ENCODE data around the gene CASTOR1.
A peak's percentile ranks its signal among the peaks of the same experiment; 100 is the strongest.

The CASTOR1 gene

GRCh38 chr22:30318799-30319419 lies 29.6 kb upstream of the CASTOR1 start:
- no peak for DNase-seq (ENCODE audit: low read depth)

- no peak for DNase-seq (ENCODE audit: low read depth)
Observed at GRCh38 chr22:30317778-30318177, 28.5 kb upstream of the CASTOR1 start.

- DNase-seq (ENCODE audit: low read depth), result no peak
Observed at GRCh38 chr22:30315962-30316576, 26.8 kb upstream of the CASTOR1 start.

GRCh38 chr22:30314915-30315314 lies 25.6 kb upstream of the CASTOR1 start:
- DNase-seq (ENCODE audit: low read depth), result no peak

GRCh38 chr22:30313527-30314363 lies 24.4 kb upstream of the CASTOR1 start:
- no peak for DNase-seq (ENCODE audit: low read depth)

GRCh38 chr22:30312053-30312452 lies 22.7 kb upstream of the CASTOR1 start:
- DNase-seq (ENCODE audit: low read depth), result peak; percentile 86

- DNase-seq (ENCODE audit: low read depth), result peak; percentile 76
Observed at GRCh38 chr22:30310881-30311771, 21.8 kb upstream of the CASTOR1 start.

- no peak for DNase-seq (ENCODE audit: low read depth)
Observed at GRCh38 chr22:30309951-30310741, 20.8 kb upstream of the CASTOR1 start.

- no peak for DNase-seq (ENCODE audit: low read depth)
Observed at GRCh38 chr22:30308518-30309230, 19.4 kb upstream of the CASTOR1 start.

- DNase-seq (ENCODE audit: low read depth), result no peak
Observed at GRCh38 chr22:30308093-30308492, 18.8 kb upstream of the CASTOR1 start.

GRCh38 chr22:30307041-30307574 lies 17.8 kb upstream of the CASTOR1 start:
- DNase-seq (ENCODE audit: low read depth), result no peak

- no peak for DNase-seq (ENCODE audit: low read depth)
Observed at GRCh38 chr22:30306627-30307011, 17.3 kb upstream of the CASTOR1 start.

GRCh38 chr22:30305906-30306626 lies 16.8 kb upstream of the CASTOR1 start:
- DNase-seq (ENCODE audit: low read depth), result no peak

GRCh38 chr22:30305519-30305905 lies 16.2 kb upstream of the CASTOR1 start:
- DNase-seq (ENCODE audit: low read depth), result no peak

GRCh38 chr22:30304495-30305244 lies 15.4 kb upstream of the CASTOR1 start:
- peak; percentile 69 for DNase-seq (ENCODE audit: low read depth)

- no peak for DNase-seq (ENCODE audit: low read depth)
Observed at GRCh38 chr22:30302810-30303138, 13.5 kb upstream of the CASTOR1 start.

GRCh38 chr22:30301995-30302809 lies 12.9 kb upstream of the CASTOR1 start:
- peak; percentile 69 for DNase-seq (ENCODE audit: low read depth)

- DNase-seq (ENCODE audit: low read depth), result no peak
Observed at GRCh38 chr22:30299322-30299721, 10.0 kb upstream of the CASTOR1 start.
